HUES48 (cell line): ENCODE data around the gene KCNK4.
"Not testable (repeated sequence)": the region's sequence is repeated elsewhere in the genome, so short reads cannot be mapped to it uniquely, and the experiment has no call there.

Experiments used
- H3K27ac ChIP-seq: one replicate; pipeline ENCODE4 v1.7.0; 2013; ENCODE audit warnings: low read depth, low read length, inconsistent platforms
- H3K27me3 ChIP-seq: 2 replicates; pipeline ENCODE4 v1.6.1; 2013; ENCODE audit warnings: mild to moderate bottlenecking, low read length; ENCODE audit not compliant: control insufficient read depth, insufficient read depth
- H3K36me3 ChIP-seq: 2 replicates; pipeline ENCODE4 v1.6.1; 2013; ENCODE audit warnings: low read length; ENCODE audit not compliant: control insufficient read depth, insufficient read depth
- H3K4me1 ChIP-seq: 2 replicates; pipeline ENCODE4 v1.6.1; 2013; ENCODE audit warnings: mild to moderate bottlenecking, low read length; ENCODE audit not compliant: control insufficient read depth, insufficient read depth
- H3K4me3 ChIP-seq: 2 replicates; pipeline ENCODE4 v1.5.1; 2013; ENCODE audit warnings: mild to moderate bottlenecking, low read depth, low read length
- H3K9ac ChIP-seq: 2 replicates; pipeline ENCODE4 v1.6.1; 2013; ENCODE audit warnings: mild to moderate bottlenecking, low read depth, low read length, moderate library complexity
- H3K9me3 ChIP-seq: 2 replicates; pipeline ENCODE4 v1.6.1; 2013; ENCODE audit warnings: low read length; ENCODE audit not compliant: control insufficient read depth, insufficient read depth

The KCNK4 gene

DNA sequence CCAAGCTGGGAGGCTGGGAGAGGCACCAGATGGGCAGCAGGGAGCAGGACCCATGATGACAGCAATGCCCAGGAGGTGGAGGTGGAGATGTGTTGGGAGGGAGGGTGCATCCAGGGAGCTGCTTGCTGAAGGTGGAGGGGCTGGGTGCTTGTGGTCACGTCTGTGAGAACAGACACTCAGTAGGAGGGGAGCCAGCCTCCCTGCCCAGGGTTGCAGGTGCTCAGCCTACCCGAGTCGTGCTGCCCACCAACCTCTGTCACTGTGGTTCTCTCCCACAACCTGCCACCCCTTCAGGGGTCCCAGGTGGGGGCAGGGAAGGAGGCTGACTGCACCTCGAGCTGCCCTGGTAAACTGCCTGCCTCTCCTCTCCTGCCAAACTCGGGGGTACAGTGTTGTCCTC, 32.3 kb downstream of the KCNK4 start:
- Histone ChIP-seq H3K9ac (no peak overlapping the region), H3K27ac (no peak overlapping the region), H3K4me3 (no peak overlapping the region), H3K27me3 (no peaks in the 10 kb centered on the region), H3K9me3 (no peaks in the 10 kb centered on the region), H3K4me1 (peaks cover 9% of the 10 kb centered on the region), H3K36me3 (peaks cover 29% of the 10 kb centered on the region)

DNA sequence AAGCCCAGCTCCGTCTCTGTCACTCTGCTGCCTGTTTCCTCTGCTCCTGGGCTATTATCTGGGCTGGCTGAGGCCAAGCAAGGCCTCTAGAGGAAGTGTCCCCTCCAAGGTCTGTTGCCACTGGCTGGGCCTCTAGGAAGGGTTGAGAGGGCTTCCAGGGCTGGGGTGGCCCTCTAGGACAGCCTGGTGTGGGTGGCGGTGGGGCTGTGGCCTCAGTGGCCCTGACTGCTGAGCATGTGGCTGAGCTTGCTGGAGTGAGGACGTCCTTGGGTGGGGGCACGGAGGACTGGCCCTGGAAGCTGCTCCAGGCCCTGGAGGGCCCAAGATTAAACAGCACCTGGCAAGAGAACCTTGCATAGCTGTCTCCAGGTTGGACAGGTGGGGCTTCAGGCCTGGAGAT, 32.9 kb downstream of the KCNK4 start:
- not testable (repeated sequence) for H3K9me3 ChIP-seq, H3K9ac ChIP-seq, H3K27me3 ChIP-seq, H3K4me1 ChIP-seq, H3K4me3 ChIP-seq, H3K27ac ChIP-seq
- peaks cover 29% of the 10 kb centered on the region for H3K36me3 ChIP-seq

DNA sequence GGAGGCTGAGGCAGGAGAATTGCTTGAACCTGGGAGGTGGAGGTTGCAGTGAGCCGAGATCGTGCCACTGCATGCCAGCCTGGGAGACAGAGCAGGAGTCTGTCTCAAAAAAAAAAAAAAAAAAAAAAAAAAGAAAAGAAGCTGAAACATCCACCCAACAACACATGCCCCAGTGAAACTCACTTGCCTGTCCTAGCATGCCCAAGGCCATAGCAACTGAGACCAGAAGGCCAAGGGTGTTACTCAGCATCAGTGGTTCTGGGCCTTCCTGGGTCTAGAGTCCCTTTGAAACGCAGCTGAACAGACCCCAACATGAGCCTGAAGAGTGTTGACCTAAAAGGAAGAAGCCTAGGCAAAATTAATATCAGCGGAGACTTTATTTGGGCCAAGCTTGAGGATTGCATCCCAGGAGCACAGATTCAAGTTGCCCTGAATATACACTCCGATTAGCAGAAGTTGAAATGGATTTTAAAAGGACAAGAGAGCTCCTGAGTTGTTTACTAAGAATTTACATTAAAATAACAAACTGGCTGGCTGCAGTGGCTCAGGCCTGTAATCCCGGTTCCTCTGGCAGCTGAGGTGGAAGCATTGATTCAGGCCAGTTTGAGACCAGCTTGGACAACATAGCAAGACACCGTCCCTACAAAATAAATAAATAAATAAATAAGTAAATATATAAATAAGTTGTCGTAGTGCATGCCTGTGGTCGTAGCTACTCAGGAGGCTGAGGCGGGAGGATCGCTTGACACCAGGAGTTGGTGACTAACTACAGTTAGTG, 33.8 kb downstream of the KCNK4 start:
- H3K9me3 ChIP-seq = no peaks in the 10 kb centered on the region
- H3K27me3 ChIP-seq = no peaks in the 10 kb centered on the region
- no peaks in the 10 kb centered on the region for H3K4me1 ChIP-seq
- no peak overlapping the region for H3K9ac ChIP-seq
- peak overlapping the region; percentile 54 for H3K27ac ChIP-seq
- no peak overlapping the region for H3K4me3 ChIP-seq
- H3K36me3 ChIP-seq = peaks cover 24% of the 10 kb centered on the region

DNA sequence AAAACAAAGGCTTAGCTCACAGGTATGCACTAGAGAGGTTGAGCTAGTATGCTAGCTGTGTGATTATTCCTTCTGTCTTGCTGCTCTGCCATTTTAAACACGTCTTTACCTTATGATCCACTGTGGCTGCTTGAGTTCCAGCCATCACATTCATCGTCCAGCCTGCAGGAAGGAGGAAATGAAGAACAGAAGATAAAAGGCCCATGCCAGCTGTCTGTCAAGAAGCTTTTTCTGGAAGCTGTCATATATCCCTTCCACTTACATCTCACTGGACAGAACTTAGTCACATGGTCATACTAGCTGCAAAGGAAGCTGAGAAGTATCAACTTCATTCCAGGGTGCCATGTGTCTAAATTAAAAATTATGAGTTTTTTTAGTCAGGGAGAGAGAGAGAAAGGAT, 36.3 kb downstream of the KCNK4 start:
- H3K4me1 ChIP-seq = peaks cover 4% of the 10 kb centered on the region
- H3K9ac ChIP-seq = no peak overlapping the region
- H3K9me3 ChIP-seq = no peaks in the 10 kb centered on the region
- no peak overlapping the region for H3K4me3 ChIP-seq
- H3K27ac ChIP-seq = no peak overlapping the region
- H3K36me3 ChIP-seq = peaks cover 6% of the 10 kb centered on the region
- H3K27me3 ChIP-seq = no peaks in the 10 kb centered on the region

DNA sequence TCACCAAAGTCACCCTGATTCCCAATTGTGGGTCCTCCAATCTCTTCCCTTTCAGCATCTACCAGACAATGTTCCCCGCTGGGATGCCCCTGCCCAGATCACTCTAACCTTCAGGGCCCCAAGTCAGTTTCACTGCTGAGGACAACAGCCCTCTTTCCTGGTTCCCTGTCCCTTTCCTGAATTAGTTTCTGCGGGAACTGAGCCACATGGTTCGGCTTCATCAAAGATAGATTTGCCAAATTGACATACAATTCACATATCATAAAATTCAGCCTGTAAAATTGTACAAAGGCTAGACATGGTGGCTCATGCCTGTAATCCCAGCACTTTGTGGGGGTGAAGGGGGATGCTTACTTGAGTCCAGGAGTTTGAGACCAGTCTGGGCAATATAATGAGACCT, 36.9 kb downstream of the KCNK4 start:
- no peak overlapping the region for H3K9ac ChIP-seq
- no peaks in the 10 kb centered on the region for H3K9me3 ChIP-seq
- 0 out of 2 replicates have a peak, but pooled peaks cover under 1% of the 10 kb centered on the region for H3K36me3 ChIP-seq
- H3K27me3 ChIP-seq = no peaks in the 10 kb centered on the region
- H3K4me3 ChIP-seq = no peak overlapping the region
- no peak overlapping the region for H3K27ac ChIP-seq
- peaks cover 4% of the 10 kb centered on the region for H3K4me1 ChIP-seq

DNA sequence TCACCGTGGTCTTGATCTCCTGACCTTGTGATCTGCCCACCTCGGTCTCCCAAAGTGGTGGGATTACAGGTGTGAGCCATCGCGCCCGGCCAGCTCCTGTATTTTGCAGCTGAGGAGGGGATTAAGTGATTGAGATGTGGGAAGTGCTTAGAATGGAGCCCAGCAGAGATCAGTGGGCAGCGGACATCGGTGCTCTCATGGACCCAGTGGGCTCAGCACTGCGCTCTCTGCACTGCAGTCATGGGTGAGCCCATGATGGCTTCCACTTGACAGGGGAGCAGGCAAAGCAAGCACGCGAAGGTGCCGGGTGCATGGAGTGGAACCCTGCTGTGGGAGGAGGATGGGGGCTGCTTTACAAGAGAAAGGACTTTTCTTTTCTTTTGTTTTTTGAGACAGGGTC, 39.8 kb downstream of the KCNK4 start:
- no peak overlapping the region for H3K27ac ChIP-seq
- no peaks in the 10 kb centered on the region for H3K27me3 ChIP-seq

DNA sequence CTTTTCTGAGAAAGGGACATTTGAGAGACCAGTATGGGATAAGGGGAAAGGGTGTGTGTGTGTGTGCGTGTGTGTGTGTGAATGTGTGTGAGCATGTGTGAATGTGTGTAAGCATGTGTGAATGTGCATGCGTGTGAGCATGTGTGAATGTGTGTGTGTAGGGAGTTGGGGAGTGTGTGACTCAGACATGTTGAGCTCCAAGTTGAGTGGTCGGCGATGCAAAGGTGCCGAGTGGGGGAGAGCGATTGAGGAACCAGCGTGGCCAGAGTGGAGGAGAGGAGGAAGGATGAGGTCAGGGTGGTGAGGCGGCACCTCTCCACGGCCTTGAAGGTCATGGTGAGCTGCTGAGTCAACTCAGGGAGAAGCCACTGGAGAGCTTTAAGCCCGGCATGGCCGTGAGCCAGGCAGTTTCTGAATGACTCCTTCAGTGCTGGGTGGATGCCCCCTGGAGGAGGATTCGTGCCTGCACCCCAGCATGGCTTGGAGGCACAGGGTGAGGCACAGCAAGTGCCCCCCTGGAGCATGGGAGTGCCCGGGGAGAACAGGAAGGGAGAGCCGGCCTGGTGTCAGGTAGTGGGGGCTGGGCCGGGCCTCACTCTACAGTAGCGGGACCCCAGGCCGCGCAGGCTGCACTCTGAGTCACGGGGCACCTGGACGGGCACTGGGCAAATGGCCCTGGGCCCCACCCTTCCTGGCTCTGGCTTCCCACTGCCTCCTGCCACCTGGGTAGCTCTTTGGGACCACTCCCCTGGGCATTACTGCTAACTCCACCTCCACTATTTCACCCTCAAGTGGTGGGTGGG, 40.7 kb downstream of the KCNK4 start:
- no peaks in the 10 kb centered on the region for H3K36me3 ChIP-seq
- no peaks in the 10 kb centered on the region for H3K27me3 ChIP-seq
- H3K9ac ChIP-seq = no peak overlapping the region
- H3K4me1 ChIP-seq = peaks cover 4% of the 10 kb centered on the region
- H3K27ac ChIP-seq = no peak overlapping the region
- H3K4me3 ChIP-seq = no peak overlapping the region
- no peaks in the 10 kb centered on the region for H3K9me3 ChIP-seq

More for the DNA sequence above, 39.8 kb downstream of the KCNK4 start:
- no peaks in the 10 kb centered on the region for H3K36me3 ChIP-seq
- no peak overlapping the region for H3K4me3 ChIP-seq
- H3K9ac ChIP-seq = no peak overlapping the region
- H3K9me3 ChIP-seq = no peaks in the 10 kb centered on the region
- peaks cover 4% of the 10 kb centered on the region for H3K4me1 ChIP-seq

DNA sequence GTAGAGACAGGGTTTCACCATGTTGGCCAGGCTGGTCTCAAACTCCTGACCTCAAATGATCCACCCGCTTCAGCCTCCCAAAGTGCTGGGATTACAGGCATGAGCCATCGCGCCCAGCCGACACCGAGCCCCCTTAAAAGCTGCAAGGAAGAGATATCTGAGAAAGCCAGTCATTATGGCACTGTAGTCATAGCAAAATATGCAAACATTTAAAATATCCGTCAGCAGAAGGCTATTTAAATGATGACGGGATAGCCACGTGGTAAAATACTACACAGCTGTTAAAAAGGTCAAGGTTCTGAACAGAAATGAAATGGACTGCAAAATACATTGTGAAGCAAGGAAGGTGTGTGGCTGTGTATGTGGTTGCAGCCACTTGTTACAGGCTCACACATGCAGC, 42.5 kb downstream of the KCNK4 start:
- Histone ChIP-seq H3K36me3 (no peaks in the 10 kb centered on the region), H3K27ac (no peak overlapping the region), H3K4me1 (peaks cover 4% of the 10 kb centered on the region), H3K9me3 (no peaks in the 10 kb centered on the region), H3K27me3 (no peaks in the 10 kb centered on the region), H3K9ac (no peak overlapping the region), H3K4me3 (no peak overlapping the region)

DNA sequence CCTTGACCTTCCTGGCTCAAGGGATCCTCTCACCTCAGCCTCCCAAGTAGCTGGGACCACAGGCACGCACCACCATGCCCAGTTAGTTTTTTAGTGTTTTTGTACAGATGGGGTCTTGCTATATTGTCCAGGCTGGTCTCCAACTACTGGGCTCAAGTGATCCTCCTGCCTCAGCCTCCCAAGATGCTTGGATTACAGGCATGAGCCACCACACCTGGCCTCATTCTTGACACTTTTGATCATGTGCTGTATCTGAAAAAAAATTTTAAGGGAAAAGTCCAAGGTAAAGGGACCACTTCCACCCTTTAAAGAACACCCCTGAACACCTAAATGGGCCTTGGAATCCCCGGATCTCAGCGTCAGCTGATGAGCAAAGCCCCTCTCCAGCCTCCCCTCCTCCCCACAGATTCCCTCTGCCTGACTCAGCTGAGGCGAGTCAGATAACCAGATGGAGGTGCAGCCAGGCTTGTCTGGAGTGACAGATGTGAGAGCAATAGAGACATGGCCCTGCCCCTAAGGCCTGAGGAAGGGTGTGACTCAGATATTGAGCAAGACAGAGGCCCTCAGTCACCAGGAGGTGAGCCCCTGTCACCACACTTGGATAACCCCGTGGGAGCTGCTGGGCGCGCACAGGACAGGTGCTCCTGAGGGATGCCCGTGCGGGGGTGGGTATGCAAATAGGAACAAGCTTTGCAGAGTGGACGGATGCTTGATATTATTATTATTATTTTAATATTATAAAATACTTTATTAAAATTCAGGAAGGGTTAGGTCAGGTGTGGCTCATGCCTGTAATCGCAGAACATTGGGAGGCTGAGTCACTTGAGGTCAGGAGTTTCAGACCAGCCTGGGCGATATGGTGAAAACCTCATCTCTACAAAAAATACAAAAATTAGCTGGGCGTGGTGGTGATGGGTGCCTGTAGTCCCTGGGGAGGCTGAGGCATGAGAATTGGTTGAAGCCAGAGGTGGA, 43.9 kb downstream of the KCNK4 start:
- Histone ChIP-seq H3K27ac (no peak overlapping the region), H3K4me3 (no peak overlapping the region), H3K9me3 (no peaks in the 10 kb centered on the region), H3K27me3 (no peaks in the 10 kb centered on the region), H3K9ac (no peak overlapping the region), H3K4me1 (peaks cover 4% of the 10 kb centered on the region), H3K36me3 (no peaks in the 10 kb centered on the region)

DNA sequence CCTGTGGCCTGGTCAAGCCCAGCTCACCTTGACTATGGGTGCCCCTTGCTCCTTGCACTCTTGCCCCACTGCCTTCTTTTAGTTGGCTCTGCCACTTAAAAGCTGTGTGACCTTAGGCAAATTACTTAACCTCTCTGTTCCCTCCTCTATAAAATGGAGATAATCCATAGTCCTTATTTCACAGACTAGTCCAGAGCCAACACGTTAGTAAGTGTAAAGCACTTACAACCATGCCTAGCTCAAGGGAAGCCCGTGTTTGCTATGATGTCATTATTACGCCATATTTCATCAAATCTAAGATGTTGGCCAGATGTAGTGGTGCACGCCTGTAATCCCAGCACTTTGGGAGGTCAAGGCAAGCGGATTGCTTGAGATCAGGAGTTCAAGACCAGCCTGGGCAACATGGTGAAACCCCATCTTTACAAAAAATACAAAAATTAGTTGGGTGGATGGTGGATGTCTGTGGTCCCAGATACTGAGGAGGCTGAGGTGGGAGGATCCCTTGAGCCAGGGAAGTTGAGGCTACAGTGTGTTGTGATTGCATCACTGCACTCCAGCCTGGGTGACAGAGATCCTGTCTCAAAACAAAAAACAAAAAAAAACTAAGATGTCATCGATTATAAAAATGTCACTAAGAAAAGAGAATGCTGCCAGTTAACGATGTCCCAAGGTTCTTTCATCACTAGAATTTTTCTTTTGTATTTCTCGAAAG, 46.6 kb downstream of the KCNK4 start:
- Histone ChIP-seq H3K27me3 (no peaks in the 10 kb centered on the region), H3K4me1 (peaks cover 5% of the 10 kb centered on the region; the same call in 1 of the 2 replicates), H3K4me3 (no peak overlapping the region), H3K36me3 (no peaks in the 10 kb centered on the region), H3K9ac (no peak overlapping the region), H3K27ac (no peak overlapping the region), H3K9me3 (no peaks in the 10 kb centered on the region)
